ENCODE data around the gene SS18L1.
A peak's percentile ranks its signal among the peaks of the same experiment; 100 is the strongest.

The SS18L1 gene

GRCh38 chr20:62168890-62169435 lies 25.4 kb downstream of the SS18L1 start:
- DNase-seq (ENCODE audit: low spot score): no peak
- ChIA-PET POLR2A (ENCODE audit: low non-redundant PET) (interaction anchor here (0.7 kb wide), 1 partner anchor 35 kb away, joined by 3 read pairs; no protein-coding TSS in a partner anchor), CTCF (no interaction called here)
- TF ChIP-seq CTCF (conservative IDR thresholded peaks at IDR 0.05; ENCODE audit: low read depth): no peak
- peak overlapping the region; percentile 16; the same call in 1 of the 2 replicates for H3K27ac ChIP-seq

GRCh38 chr20:62170536-62170935 lies 27.0 kb downstream of the SS18L1 start:
- CTCF ChIA-PET: interaction anchor here (0.6 to 1.1 kb wide), 4 partner anchors 13 to 147 kb away, joined by 3 to 6 read pairs (median 3); no protein-coding TSS in a partner anchor
- no peak for TF ChIP-seq CTCF (conservative IDR thresholded peaks at IDR 0.05; ENCODE audit: low read depth)
- H3K27ac ChIP-seq: peak overlapping the region; percentile 16
- POLR2A ChIA-PET (ENCODE audit: low non-redundant PET): no interaction called here
- DNase-seq (ENCODE audit: low spot score): no peak

- peak overlapping the region; percentile 16 for H3K27ac ChIP-seq
- ChIA-PET CTCF (interaction anchor here (0.6 to 1.1 kb wide), 5 partner anchors 12 to 148 kb away, joined by 3 to 6 read pairs (median 3); no protein-coding TSS in a partner anchor), POLR2A (ENCODE audit: low non-redundant PET) (no interaction called here)
- TF ChIP-seq CTCF (conservative IDR thresholded peaks at IDR 0.05; ENCODE audit: low read depth): no peak
- no peak for DNase-seq (ENCODE audit: low spot score)
Measured at GRCh38 chr20:62171245-62171644, 27.7 kb downstream of the SS18L1 start.

GRCh38 chr20:62172666-62173065 lies 29.1 kb downstream of the SS18L1 start:
- no peak overlapping the region for H3K27ac ChIP-seq
- DNase-seq (ENCODE audit: low spot score): no peak
- POLR2A ChIA-PET (ENCODE audit: low non-redundant PET): no interaction called here
- no peak for TF ChIP-seq CTCF (conservative IDR thresholded peaks at IDR 0.05; ENCODE audit: low read depth)
- CTCF ChIA-PET: interaction anchor here (0.6 kb wide), 1 partner anchor 42 kb away, joined by 4 read pairs; no protein-coding TSS in a partner anchor

- ChIA-PET POLR2A (ENCODE audit: low non-redundant PET) (no interaction called here), CTCF (no interaction called here)
- no peak for DNase-seq (ENCODE audit: low spot score)
- TF ChIP-seq CTCF (conservative IDR thresholded peaks at IDR 0.05; ENCODE audit: low read depth): no peak
- H3K27ac ChIP-seq: no peak overlapping the region
Measured at GRCh38 chr20:62174021-62174804, 30.6 kb downstream of the SS18L1 start.

GRCh38 chr20:62174870-62175624 lies 31.5 kb downstream of the SS18L1 start:
- DNase-seq (ENCODE audit: low spot score): no peak
- CTCF ChIA-PET: no interaction called here
- no peak for TF ChIP-seq CTCF (conservative IDR thresholded peaks at IDR 0.05; ENCODE audit: low read depth)
- no peak overlapping the region for H3K27ac ChIP-seq
- POLR2A ChIA-PET (ENCODE audit: low non-redundant PET): no interaction called here

Data from RWPE1 (cell line).